B cell (primary cell): ENCODE measurements around the gene ENTPD1. TPM values are rescaled to one million over a fixed set of nuclear protein-coding genes. Genes with fewer than 3 reads are reported as not detected.

ENCODE experiments used
- ATAC-seq: fragments of 200-7000 bp; cut with Tn5 transposase; one replicate; pipeline ENCODE4 v1.10.0; 2021; ENCODE audit warnings: low read depth, mild to moderate bottlenecking, moderate number of reproducible peaks, moderate library complexity
- CTCF ChIA-PET: fragments of 350-600 bp; sonication (Branson Sonifier 250); formaldehyde crosslinking; loops from one replicate; lab custom pipeline; 2021; ENCODE audit warnings: antibody characterized with exemption, inconsistent platforms; lab: Charles Lee
- POLR2A ChIA-PET: fragments of 350-600 bp; sonication (Branson Sonifier 250); formaldehyde crosslinking; loops from one replicate; lab custom pipeline; 2021; ENCODE audit warnings: antibody characterized with exemption; lab: Charles Lee
- DNase-seq: peaks from one replicate; pipeline ENCODE4 v3.0.0; 2013
- H2AFZ ChIP-seq: 2 replicates; pipeline ENCODE4 v1.6.1; 2012; ENCODE audit warnings: mild to moderate bottlenecking, low read depth, low read length; ENCODE audit not compliant: insufficient read depth, poor library complexity, severe bottlenecking
- H3K27ac ChIP-seq, 2 donors: 1 replicate in 1 of 2; 2 replicates in 1 of 2; pipeline ENCODE4 v1.5.1; 2012 to 2013; ENCODE audit warnings: low read length in 2 of 2, mild to moderate bottlenecking in 2 of 2, moderate library complexity in 1 of 2
- H3K27me3 ChIP-seq, 4 experiments: fragments of 200-600 bp in 1 of 4; sonication (generic) in 1 of 4; replicated peaks in 1 of 4; 1 replicate in 2 of 4; 2 replicates in 2 of 4; pipeline versions ENCODE4 v1.6.1 to v1.7.0; 2013 to 2016; ENCODE audit warnings: low read length in 3 of 4, mild to moderate bottlenecking in 2 of 4, mixed read lengths in 1 of 4, moderate library complexity in 1 of 4; ENCODE audit not compliant: insufficient read depth in 4 of 4, control insufficient read depth in 3 of 4; ENCODE audit errors: control extremely low read depth in 1 of 4
- H3K36me3 ChIP-seq, 2 experiments: replicated peaks in 1 of 2; 1 replicate in 1 of 2; 2 replicates in 1 of 2; pipeline versions ENCODE4 v1.6.1 to v1.7.1; 2013; ENCODE audit warnings: low read length in 1 of 2; ENCODE audit not compliant: insufficient read depth in 2 of 2, control insufficient read depth in 1 of 2; ENCODE audit errors: control extremely low read depth in 1 of 2, extremely low read depth in 1 of 2
- H3K4me1 ChIP-seq, 2 donors: fragments of 200-600 bp in 1 of 2; sonication (generic) in 1 of 2; 1 replicate in 1 of 2; 2 replicates in 1 of 2; pipeline versions ENCODE4 v1.5.1 to v1.6.1; 2013 to 2017; ENCODE audit warnings: low read length in 2 of 2; ENCODE audit not compliant: control insufficient read depth in 2 of 2, insufficient read depth in 2 of 2
- H3K4me2 ChIP-seq: replicated peaks from 2 replicates; pipeline ENCODE3; 2012; ENCODE audit warnings: mild to moderate bottlenecking, low read depth, low read length; ENCODE audit not compliant: poor library complexity, severe bottlenecking
- H3K4me3 ChIP-seq, 5 experiments: fragments of 200-600 bp in 1 of 5; sonication (generic) in 1 of 5; 1 replicate in 3 of 5; 2 replicates in 2 of 5; pipeline versions ENCODE4 v1.5.1 to v1.7.0; 2011 to 2016; ENCODE audit warnings: low read length in 4 of 5, mild to moderate bottlenecking in 4 of 5, low read depth in 2 of 5, control low read depth in 1 of 5, moderate library complexity in 1 of 5; ENCODE audit not compliant: insufficient read depth in 1 of 5; ENCODE audit errors: control extremely low read depth in 1 of 5, extremely low read depth in 1 of 5
- H3K79me2 ChIP-seq: fragments of 200-600 bp; sonication (generic); one replicate; pipeline ENCODE4 v1.6.0; 2016; ENCODE audit warnings: low read length; ENCODE audit not compliant: control insufficient read depth, insufficient read depth
- H3K9ac ChIP-seq: fragments of 200-600 bp; sonication (generic); 2 replicates; pipeline ENCODE4 v1.6.1; 2017; ENCODE audit warnings: mild to moderate bottlenecking, low read length, moderate library complexity
- H3K9me3 ChIP-seq, 3 donors: one replicate each; pipeline versions ENCODE4 v1.6.1 to v1.7.1; 2013; ENCODE audit warnings: low read length in 2 of 3; ENCODE audit not compliant: control insufficient read depth in 2 of 3, insufficient read depth in 1 of 3; ENCODE audit errors: control extremely low read depth in 1 of 3
- H4K20me1 ChIP-seq: 2 replicates; pipeline ENCODE4 v1.6.0; 2012; ENCODE audit warnings: mild to moderate bottlenecking, low read length; ENCODE audit not compliant: insufficient read depth, control insufficient read depth, poor library complexity, severe bottlenecking
- H3K27ac Mint-ChIP-seq: one replicate; pipeline ENCODE4 v1.8.0; 2021; ENCODE audit warnings: mixed read lengths
- H3K27me3 Mint-ChIP-seq: one replicate; pipeline ENCODE4 v1.8.0; 2021; ENCODE audit warnings: mixed read lengths
- H3K4me1 Mint-ChIP-seq: one replicate; pipeline ENCODE4 v1.8.0; 2021; ENCODE audit warnings: mixed read lengths
- H3K4me3 Mint-ChIP-seq: one replicate; pipeline ENCODE4 v1.8.0; 2021; ENCODE audit warnings: mixed read lengths
- H3K9me3 Mint-ChIP-seq: one replicate; pipeline ENCODE4 v1.8.0; 2022; ENCODE audit warnings: mixed read lengths; ENCODE audit not compliant: insufficient read depth
- CTCF ChIP-seq: fragments of 200-600 bp; IDR thresholded peaks from one replicate; pipeline ENCODE4 v1.8.0; 2022; ENCODE audit warnings: antibody characterized with exemption, mild to moderate bottlenecking
- EZH2 ChIP-seq: IDR thresholded peaks from 2 replicates; pipeline ENCODE4 v1.6.1; 2012; ENCODE audit warnings: borderline replicate concordance, low read depth, mild to moderate bottlenecking, moderate library complexity, low read length; ENCODE audit not compliant: insufficient read depth, poor library complexity, severe bottlenecking
- WGBS: methylation state at CpG from one replicate; pipeline ENCODE4 v1.1.5; 2013; ENCODE audit warnings: missing lambda C conversion rate; ENCODE audit not compliant: insufficient coverage; 5-methylcytosine and 5-hydroxymethylcytosine counted together
- intact Hi-C: fragments of 100-400 bp; cut with micrococcal nuclease; formaldehyde crosslinking; loops from one replicate; pipeline ENCODE4 v1.10.0; 2022
- polyA plus RNA-seq: library from polyadenylated mRNA; depleted of rRNA; stranded (reverse); fragments of >200 nt; gene quantifications from 2 replicates; pipeline ENCODE4 v1.2.3, GENCODE V29; 2012
- total RNA-seq, 2 donors: library from RNA; stranded (reverse); fragments of 120-200 nt in 1 of 2; gene quantifications; 1 replicate in 1 of 2; 2 replicates in 1 of 2; pipeline versions ENCODE4 v1.2.3 to v1.2.4, GENCODE V29; 2013 to 2022

Gene ENTPD1
- total and polyA plus RNA-seq, 2 donors (not counting 1 experiment from before 2014, with no cell fraction given), result 25.9 to 96.3 TPM

GRCh38 chr10:95841661-95842498, 85.9 kb downstream of the ENTPD1 start:
- DNase-seq, result peak; percentile 85
- peak overlapping the region; percentile 33 for H3K9ac ChIP-seq
- Mint-ChIP-seq H3K4me1 (peaks cover 48% of the 10 kb centered on the region), H3K27ac (peak overlapping the region; percentile 94), H3K27me3 (no peaks in the 10 kb centered on the region), H3K4me3 (peak overlapping the region; percentile 79), H3K9me3 (no peaks in the 10 kb centered on the region)
- H3K36me3 ChIP-seq, result peaks cover 12 to 32% of the 10 kb centered on the region in 2 experiments
- no peak for TF ChIP-seq EZH2
- TF ChIP-seq CTCF, result peak; percentile 96
- intact Hi-C loops, result loop anchor here (1.0 to 2.0 kb wide), 5 partner anchors 10 to 148 kb away; no protein-coding TSS in a partner anchor
- no peaks in the 10 kb centered on the region for H3K9me3 ChIP-seq
- peak overlapping the region; percentile 78 for H3K4me2 ChIP-seq
- no peaks in the 10 kb centered on the region for H4K20me1 ChIP-seq
- H3K4me3 ChIP-seq, result peak overlapping the region in 2 of 5 experiments; percentile 23 to 48
- H3K79me2 ChIP-seq, result peaks cover 26% of the 10 kb centered on the region
- 0% methylated on average over 1 of the region's 7 CpGs for WGBS
- H3K27ac ChIP-seq, result peak overlapping the region; percentile 59 to 89
- H3K4me1 ChIP-seq, result peaks cover 52 to 55% of the 10 kb centered on the region in 2 donors
- H3K27me3 ChIP-seq, result no peaks in the 10 kb centered on the region
- ATAC-seq, result peak; percentile 42
- CTCF ChIA-PET, result interaction anchor here (0.7 to 22.3 kb wide), 38 partner anchors 9 to 284 kb away, joined by 3 to 704 read pairs (median 6); partner anchors contain the start of genes ALDH18A1, CC2D2B, ENTPD1 and TCTN3
- H2AFZ ChIP-seq, result no peak overlapping the region
- POLR2A ChIA-PET, result interaction anchor here (0.6 to 3.0 kb wide), 7 partner anchors 10 to 150 kb away, joined by 3 to 29 read pairs (median 4); partner anchors contain the start of genes ENTPD1 and TCTN3
